HepG2 (cell line): ENCODE results near the gene RHOXF2.

Experiments used
- KLF6 ChIP-seq: IDR thresholded peaks from 2 replicates; pipeline ENCODE4 v1.8.0; 2016; ENCODE audit warnings: missing biosample characterization, missing genetic modification reagents
- ZMAT3 ChIP-seq: sonication (generic); formaldehyde crosslinking; conservative IDR thresholded peaks from 2 replicates; pipeline ENCODE4 v1.7.0; 2021; ENCODE audit warnings: missing genetic modification reagents
- ZNF556 ChIP-seq: sonication (generic); formaldehyde crosslinking; IDR thresholded peaks from 2 replicates; pipeline ENCODE4 v1.4.0; 2020; ENCODE audit warnings: mild to moderate bottlenecking, missing genetic modification reagents, borderline replicate concordance

- TF ChIP-seq ZNF556 (CRISPR knock-in tag) (no peak), ZMAT3 (CRISPR knock-in tag) (no peak), KLF6 (CRISPR knock-in tag) (no peak)
These were observed 42.9 kb upstream of the RHOXF2 start, which contains the start of gene RHOXF1 for GRCh38 chrX:120115438-120115963.
